Lung (tissue), 12 donors: Measurements from ENCODE around the gene KRT71. TPM values are rescaled to one million over a fixed set of nuclear protein-coding genes. Genes with fewer than 3 reads are reported as not detected.

Source experiments
- ATAC-seq: fragments of 200-7000 bp; cut with Tn5 transposase; one replicate; pipeline ENCODE4 v1.9.1; 2020; ENCODE audit warnings: moderate number of reproducible peaks; ENCODE audit not compliant: insufficient read depth, low FRiP score
- DNase-seq, 3 donors: peaks; one replicate each; pipeline ENCODE4 v3.0.0-alpha.2; 2013 to 2017
- H3K27ac ChIP-seq, 2 donors: one replicate each; pipeline ENCODE4 v1.5.1; 2013; ENCODE audit warnings: mild to moderate bottlenecking in 2 of 2, moderate library complexity in 2 of 2, control low read depth in 1 of 2, inconsistent platforms in 1 of 2, low read depth in 1 of 2, low read length in 1 of 2
- H3K27me3 ChIP-seq, 3 donors: one replicate each; pipeline ENCODE4 v1.5.1; 2013; ENCODE audit warnings: low read length in 2 of 3; ENCODE audit not compliant: control insufficient read depth in 3 of 3, insufficient read depth in 3 of 3
- H3K36me3 ChIP-seq, 4 donors: one replicate each; pipeline ENCODE4 v1.5.1; 2013; ENCODE audit warnings: low read length in 4 of 4, mild to moderate bottlenecking in 1 of 4, moderate library complexity in 1 of 4; ENCODE audit not compliant: control insufficient read depth in 4 of 4, insufficient read depth in 4 of 4
- H3K4me1 ChIP-seq, 5 donors: one replicate each; pipeline ENCODE4 v1.5.1; 2013; ENCODE audit warnings: low read length in 5 of 5, mild to moderate bottlenecking in 2 of 5, moderate library complexity in 1 of 5; ENCODE audit not compliant: control insufficient read depth in 5 of 5, insufficient read depth in 5 of 5
- H3K4me3 ChIP-seq: one replicate; pipeline ENCODE4 v1.5.1; 2013; ENCODE audit warnings: mild to moderate bottlenecking, control low read depth, moderate library complexity
- H3K9ac ChIP-seq, 2 donors: one replicate each; pipeline ENCODE4 v1.5.1; 2013; ENCODE audit warnings: low read length in 2 of 2, control low read depth in 1 of 2; ENCODE audit not compliant: insufficient read depth in 1 of 2
- H3K9me3 ChIP-seq, 4 donors: one replicate each; pipeline ENCODE4 v1.5.1; 2013; ENCODE audit warnings: low read length in 3 of 4, mild to moderate bottlenecking in 1 of 4, moderate library complexity in 1 of 4; ENCODE audit not compliant: control insufficient read depth in 4 of 4, insufficient read depth in 3 of 4
- CTCF ChIP-seq: IDR thresholded peaks from 2 replicates; pipeline ENCODE4 v1.5.1; 2012; ENCODE audit warnings: mild to moderate bottlenecking; ENCODE audit errors: control extremely low read depth, extremely low read depth
- WGBS, 2 donors: extraction: QIAGEN DNeasy Blood & Tissue Kit; methylation state at CpG; one replicate each; pipeline ENCODE4 v1.1.7; 2013; 5-methylcytosine and 5-hydroxymethylcytosine counted together
- polyA plus RNA-seq, 2 donors: library from polyadenylated mRNA; stranded (reverse); fragments of 200-250 nt; gene quantifications; one replicate each; pipeline ENCODE4 v1.2.1, GENCODE V29; 2013
- total RNA-seq, 2 donors: library from RNA; depleted of rRNA in 1 of 2; stranded (reverse); fragments of >200 nt in 1 of 2; gene quantifications; one replicate each; pipeline ENCODE4 v1.2.1, GENCODE V29; 2014 to 2021
- donor health status: control.
- donor health status: control.
- donor health status: Bipolar disorder and iron deficiency.
- donor health status: healthy.
- donor health status: DM: yes; HTN: yes; CAD: no.

KRT71 gene
- total and polyA plus RNA-seq, 4 donors, result not detected

- Histone ChIP-seq H3K36me3 (no peaks in the 10 kb centered on the region), H3K27me3 (peaks cover 0 to 4% (median 0%) of the 10 kb centered on the region in 3 donors), H3K4me1 (peaks cover 0 to 4% (median 0%) of the 10 kb centered on the region in 5 donors), H3K4me3 (no peak within 1 kb of the TSS), H3K9me3 (peaks cover 0 to 3% (median 0%) of the 10 kb centered on the region in 4 donors), H3K27ac (no peak within 1 kb of the TSS), H3K9ac (no peak within 1 kb of the TSS)
- ATAC-seq (no peak), DNase-seq (no peak)
- no peak for TF ChIP-seq CTCF
- 84 to 88% methylated on average over 29 of the region's 29 CpGs for WGBS, 2 donors
Observed at GRCh38 chr12:52519826-52520662, 32.9 kb downstream of the KRT71 start, which contains the start of gene KRT5. Gene KRT5, minus strand, starts transcription at chr12:52520394. Its CDS starts 98 bp downstream, at chr12:52520296.

GRCh38 chr12:52519387-52519703 lies 33.6 kb downstream of the KRT71 start:
- peaks cover 0 to 4% (median 0%) of the 10 kb centered on the region in 3 donors for H3K27me3 ChIP-seq
- 71 to 82% methylated on average over 3 of the region's 3 CpGs for WGBS, 2 donors
- H3K9ac ChIP-seq, result no peak overlapping the region

GRCh38 chr12:52518574-52519386 lies 34.2 kb downstream of the KRT71 start:
- TF ChIP-seq CTCF, result no peak
- no peaks in the 10 kb centered on the region for H3K4me1 ChIP-seq
- no peak for DNase-seq
- WGBS, 2 donors, result 74 to 85% methylated on average over 8 of the region's 8 CpGs
- no peak for ATAC-seq
- H3K27ac ChIP-seq, result no peak overlapping the region
- H3K36me3 ChIP-seq, result no peaks in the 10 kb centered on the region
- peaks cover 0 to 3% (median 0%) of the 10 kb centered on the region in 4 donors for H3K9me3 ChIP-seq
- peaks cover 0 to 4% (median 0%) of the 10 kb centered on the region in 3 donors for H3K27me3 ChIP-seq
- H3K4me3 ChIP-seq, result no peak overlapping the region
- H3K9ac ChIP-seq, result no peak overlapping the region

More at GRCh38 chr12:52519387-52519703, 33.6 kb downstream of the KRT71 start:
- H3K36me3 ChIP-seq, result no peaks in the 10 kb centered on the region
- H3K9me3 ChIP-seq, result peaks cover 0 to 3% (median 0%) of the 10 kb centered on the region in 4 donors
- H3K4me1 ChIP-seq, result peaks cover 0 to 3% (median 0%) of the 10 kb centered on the region in 5 donors
- no peak overlapping the region for H3K27ac ChIP-seq
- ATAC-seq, result no peak
- H3K4me3 ChIP-seq, result no peak overlapping the region
- TF ChIP-seq CTCF, result no peak
- DNase-seq, result no peak
